Fibroblast of peridontal ligament (primary cell): ENCODE data around the gene MED27.

Experiments
- DNase-seq: peaks from one replicate; pipeline ENCODE4 v3.0.0-alpha.2; 2010; ENCODE audit errors: extremely low read depth

The MED27 gene

DNA sequence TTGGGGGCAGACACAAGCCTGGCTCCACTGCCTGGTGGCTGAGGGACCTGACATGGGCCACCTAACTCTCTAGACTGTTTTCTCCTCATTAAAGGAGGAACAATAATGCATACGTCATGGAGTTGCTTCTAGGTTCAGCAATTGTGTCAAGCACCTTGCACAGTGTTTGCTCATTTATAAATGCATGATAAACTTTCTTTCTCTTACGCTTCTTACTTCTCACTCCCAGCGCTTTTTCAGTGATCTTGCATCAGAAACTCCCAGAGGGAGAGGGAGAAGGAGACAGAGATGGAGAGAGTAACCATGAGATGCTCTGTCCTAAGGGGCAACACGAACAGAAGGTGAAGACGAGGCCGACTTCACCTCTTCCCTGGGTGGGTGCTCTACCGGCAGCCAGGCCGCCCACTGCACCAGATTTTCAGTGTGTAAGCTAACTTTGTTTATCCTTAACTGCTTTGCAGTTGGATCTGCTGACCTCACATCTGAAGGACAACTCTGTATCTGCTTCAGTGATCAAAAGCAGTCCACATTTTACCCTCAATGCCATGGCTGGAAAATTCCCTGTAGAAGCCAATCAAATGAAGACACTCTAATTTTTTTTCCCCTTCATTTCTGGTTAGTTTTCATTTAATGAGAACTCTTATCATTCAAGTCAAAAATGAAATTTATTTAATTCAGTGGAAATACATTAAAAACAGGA, 35.3 kb downstream of the MED27 start:
- peak; percentile 20 for DNase-seq

DNA sequence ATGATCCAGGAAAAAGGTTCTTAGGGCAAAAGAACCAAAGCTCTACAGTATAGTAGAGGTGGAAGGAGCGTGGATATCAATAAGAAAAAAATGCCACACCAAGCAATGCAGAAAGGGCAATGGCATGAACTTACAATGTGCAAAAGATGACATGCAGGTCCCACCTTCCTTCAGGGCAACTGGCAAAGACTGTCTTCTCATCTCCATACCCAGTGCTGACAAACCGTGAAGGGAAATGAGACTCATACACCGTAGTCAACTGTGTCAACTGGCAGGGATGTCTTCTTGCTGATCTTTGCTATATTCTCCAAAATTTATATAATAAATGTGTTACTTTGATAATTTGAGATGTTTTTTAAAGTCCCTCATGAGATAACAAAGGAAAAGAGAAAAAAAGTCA, 36.0 kb downstream of the MED27 start:
- DNase-seq, result no peak

DNA sequence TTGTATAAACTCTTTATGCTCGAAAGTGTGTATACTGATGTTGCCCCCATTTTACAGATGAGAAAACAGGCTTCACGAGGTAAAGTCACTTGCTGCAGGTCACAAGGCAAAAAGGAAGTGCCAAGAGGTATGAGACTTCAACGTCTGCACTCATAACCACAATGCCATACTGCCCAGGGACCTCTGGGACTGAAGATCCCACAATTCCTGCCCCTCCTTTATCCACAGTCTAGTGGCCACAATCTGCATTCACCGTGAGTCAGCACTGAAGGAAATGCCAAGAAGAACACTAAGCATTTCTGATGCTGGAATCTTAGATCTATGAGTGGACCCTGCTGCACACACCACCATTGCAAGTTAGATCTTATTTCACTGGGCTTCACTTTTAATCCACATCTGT, 37.3 kb downstream of the MED27 start:
- DNase-seq, result peak; percentile 98

DNA sequence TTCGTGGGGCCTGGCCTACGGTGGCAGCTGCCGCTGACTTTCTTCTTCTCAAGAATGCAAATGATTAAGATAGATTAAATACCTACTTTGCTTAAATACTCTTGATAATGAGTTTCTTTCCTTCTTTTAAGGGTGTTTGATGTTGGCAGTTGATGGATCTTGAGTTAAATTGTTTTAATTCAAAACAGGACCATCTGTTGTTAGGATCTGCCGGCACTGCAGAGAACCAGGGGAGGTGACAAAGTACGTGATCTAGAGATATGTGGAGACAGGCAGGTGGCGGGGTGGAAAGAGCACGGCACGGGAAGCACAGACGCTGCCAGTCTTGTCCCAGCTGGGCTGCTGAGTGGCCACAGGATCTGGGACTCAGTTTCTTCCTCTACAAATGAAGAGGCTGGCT, 37.9 kb downstream of the MED27 start:
- no peak for DNase-seq

DNA sequence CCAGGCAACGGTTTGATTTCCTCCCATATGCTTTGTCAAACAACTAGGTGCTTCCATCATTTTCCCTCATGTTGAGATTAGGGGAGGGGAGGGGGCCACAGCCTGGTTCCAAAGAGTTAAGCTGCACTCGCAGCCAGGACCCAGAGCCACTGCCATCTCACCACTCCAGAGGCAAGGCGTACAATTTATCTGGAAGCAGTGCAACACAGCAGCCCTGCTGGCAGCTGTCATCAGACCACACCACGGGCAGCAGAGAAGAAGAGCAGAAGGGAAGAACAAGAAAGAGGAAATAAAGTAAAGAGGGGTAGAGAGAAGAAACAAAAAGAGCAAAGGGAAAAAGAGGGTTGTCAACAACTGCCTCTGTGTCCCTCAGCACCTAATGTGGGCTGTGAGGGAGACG, 38.9 kb downstream of the MED27 start:
- no peak for DNase-seq

GRCh38 chr9:132040246-132040645, 39.4 kb downstream of the MED27 start:
- no peak for DNase-seq

- no peak for DNase-seq
Measured at GRCh38 chr9:132039284-132039683, 40.4 kb downstream of the MED27 start.

GRCh38 chr9:132037458-132037857, 42.2 kb downstream of the MED27 start:
- DNase-seq, result no peak

- no peak for DNase-seq
Measured at GRCh38 chr9:132036521-132036920, 43.1 kb downstream of the MED27 start.

DNA sequence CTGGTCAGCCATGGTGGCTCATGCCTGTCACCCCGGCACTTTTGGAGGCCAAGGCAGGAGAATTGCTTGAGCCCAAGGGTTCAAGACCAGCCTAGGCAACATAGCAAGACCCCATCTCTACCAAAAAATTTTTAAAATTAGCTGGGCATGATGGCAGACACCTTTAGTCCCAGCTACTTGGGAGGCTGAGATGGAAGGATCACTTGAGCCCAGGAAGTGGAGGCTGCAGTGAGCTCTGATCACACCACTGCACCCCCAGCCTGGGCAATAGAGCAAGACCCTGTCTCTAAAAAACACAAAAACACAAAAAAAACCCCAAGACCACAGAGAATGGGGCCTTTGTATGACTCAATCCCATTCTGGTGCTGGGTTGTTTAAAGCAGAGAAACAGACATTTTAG, 44.0 kb downstream of the MED27 start:
- DNase-seq, result no peak

- DNase-seq, result no peak
Measured at GRCh38 chr9:132032238-132032950, 47.3 kb downstream of the MED27 start.

DNA sequence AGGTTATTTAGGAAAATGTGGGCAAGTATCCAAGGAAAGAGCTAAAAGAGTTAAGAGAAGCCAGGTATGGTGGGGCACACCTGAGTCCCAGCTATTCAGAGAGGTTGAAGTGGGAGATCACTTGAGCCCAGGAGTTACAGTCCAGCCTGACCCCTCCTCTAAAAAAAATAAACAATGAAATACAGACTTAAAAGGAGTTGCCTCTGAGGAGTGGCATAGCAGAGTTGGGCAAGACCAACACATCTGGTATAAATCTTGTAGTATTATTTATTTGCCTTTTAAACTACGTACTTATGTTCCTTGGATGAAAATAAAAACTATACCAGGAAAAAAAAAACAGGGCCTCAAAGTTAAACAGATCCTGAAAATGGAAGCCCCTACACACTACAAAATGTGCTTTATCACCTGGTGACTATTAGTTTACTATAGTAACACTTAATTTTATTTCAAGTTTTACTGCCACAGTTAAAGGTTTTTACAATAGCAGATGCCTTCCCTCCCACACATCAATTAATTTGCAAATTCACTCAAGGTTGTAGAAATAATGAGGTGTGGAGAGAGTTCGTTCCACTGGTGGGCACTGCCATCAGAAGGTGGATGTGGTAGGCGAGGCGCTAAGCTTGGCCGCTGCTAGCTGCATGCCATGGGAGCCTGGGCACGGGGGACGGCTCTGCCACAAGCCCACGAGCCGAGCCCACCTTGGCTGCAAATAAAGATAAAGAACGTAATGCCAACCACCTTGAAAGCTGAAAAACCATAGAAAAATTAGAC, 48.0 kb downstream of the MED27 start:
- peak; percentile 70 for DNase-seq

DNA sequence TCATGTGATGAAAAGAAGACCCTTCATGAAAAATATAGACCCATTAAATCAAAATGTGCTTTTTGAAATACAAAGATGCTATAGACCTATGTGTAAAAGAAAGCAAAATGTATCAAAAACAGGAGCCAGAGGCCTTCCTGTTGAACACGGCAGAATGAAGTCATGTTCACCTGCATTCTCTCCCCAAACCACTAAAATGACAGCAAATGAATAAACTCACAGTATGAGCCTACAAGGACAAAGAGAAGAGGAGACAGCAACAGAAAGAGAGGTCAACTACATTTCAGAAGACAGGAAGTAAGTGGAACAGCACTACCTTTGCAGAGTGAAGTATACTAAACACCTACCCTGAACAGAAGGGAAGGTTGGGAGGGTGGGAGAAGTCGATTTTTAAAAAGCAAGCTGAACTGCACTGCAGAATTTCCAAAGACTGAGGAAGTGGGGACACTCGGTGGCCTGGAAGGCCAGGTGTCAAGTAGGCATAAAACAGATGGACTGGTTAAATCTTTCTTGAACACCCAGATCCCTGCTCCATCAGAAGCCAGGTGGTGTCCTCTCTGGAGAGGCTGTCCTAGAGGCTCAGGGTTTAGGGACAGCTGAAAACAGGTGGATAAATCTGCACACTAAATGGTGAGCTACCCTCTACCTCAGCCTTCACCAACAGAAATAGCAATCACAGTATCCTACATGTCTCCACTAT, 48.9 kb downstream of the MED27 start:
- DNase-seq, result no peak

GRCh38 chr9:132027752-132028663, 51.7 kb downstream of the MED27 start:
- DNase-seq, result peak; percentile 18

DNA sequence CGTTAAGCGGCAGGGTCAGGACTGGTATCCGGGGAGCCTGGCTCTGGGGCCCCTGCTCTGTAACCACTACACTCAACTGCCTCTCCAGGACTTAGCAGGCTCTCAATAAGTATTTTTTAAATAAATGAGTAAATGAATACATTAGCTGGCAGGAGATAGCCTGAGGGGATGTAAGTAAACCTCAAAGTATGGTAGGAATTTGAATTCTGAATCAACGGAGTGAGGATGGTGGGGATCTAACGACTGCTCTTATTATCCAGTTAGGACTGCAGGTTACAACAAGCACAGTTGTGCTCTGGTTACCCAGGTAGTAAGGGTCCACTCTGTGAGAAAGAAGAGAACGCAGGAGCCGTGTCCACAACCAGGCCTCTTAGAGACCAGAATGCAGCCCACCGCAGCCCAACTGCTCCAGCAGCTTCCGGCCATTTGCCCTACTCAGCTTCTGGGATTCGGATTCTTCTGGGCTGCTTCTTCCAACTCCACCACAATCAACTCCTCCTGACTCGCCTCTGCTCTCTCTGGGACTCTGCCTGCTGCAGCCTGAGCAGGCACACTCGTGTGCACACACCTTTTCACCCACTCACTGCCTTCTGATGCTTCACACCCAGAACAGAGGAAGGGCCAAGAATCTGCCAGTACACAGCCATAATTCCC, 52.6 kb downstream of the MED27 start:
- peak; percentile 41 for DNase-seq

DNA sequence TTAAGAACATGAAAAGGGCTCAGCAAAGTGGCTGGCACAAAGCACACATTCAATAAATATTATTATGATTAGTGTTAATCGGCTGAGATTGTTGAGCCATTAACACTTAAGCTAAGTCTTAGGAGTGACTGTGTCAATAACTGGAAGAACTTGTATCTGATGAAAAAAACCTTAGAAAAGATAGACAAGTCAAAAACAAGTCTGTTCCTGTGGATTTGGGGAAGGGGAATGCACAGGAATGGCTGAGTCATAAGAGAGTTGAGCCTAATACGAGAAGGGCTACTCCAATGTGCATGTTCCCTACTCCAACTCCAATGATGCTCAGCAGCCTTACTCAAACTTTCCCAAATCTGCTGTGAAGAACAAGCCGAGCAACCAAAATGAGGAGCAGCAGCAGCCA, 53.9 kb downstream of the MED27 start:
- no peak for DNase-seq

- no peak for DNase-seq
Measured at GRCh38 chr9:132024589-132024988, 55.1 kb downstream of the MED27 start.

DNA sequence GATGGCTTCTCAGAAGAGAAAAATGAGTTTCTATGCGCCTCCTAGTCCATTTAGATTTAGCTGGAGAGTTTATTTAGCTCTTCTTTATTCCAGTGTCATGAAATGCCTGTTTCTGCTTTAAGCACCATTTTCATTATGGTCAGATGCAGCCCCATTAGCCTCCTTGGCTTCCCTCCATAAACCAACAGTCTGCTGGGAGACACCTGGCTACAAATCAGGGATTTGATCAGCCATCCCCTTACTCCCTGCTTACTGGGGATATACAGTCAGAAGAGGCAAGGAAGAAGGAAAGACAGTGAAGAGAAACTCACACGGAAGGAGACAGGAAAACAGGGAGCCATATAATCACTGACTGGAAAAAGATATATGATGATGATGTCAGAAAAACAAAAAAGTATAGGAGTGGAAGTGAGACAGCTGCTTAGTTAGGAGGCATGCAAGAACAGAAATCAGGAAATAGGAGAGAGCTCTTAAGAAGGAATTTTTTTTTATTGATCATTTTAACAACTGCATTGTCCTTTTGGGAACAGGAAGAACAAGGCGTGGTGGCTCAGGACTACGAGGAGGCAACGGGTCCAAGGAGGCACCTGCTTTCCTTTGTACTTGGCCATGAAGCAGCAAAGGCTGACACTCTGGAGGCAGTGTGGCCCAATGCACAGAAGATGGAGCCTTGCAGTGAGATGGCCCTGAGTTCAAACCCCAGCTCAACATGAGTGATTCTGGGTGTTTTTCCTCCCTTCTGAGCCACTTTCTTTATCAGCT, 56.1 kb downstream of the MED27 start:
- peak; percentile 16 for DNase-seq

DNA sequence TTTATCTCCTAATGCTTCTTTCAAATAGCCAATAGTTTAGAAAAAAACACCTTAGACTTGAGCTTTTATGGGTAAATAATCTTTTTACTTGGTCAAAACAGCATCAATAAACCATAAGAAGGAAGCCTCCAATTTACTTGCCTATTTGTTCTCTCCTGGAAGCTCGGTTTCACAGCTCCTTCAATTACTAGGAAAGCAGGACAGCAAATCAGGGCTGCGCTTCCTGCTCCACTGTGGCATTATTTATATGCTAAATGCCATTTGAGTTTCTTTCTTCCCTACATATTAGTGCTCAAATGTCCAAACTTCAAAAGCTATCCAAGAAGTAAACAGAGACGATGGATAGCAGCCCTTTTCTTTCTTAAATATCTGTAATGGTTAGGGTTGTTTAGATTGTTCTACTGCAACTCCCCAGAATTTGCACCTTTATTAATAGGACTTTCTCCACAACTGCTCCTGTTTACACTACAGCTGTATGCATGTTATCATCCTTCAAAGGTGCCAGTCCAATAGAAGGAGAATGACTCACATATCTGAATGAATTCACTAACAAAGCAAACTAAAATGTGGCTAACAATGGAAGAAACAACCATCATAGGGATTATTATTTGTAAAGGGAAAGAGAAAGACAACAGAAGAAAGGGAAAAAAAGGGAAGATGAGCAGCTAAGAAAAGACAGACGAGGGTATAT, 58.7 kb downstream of the MED27 start:
- DNase-seq, result no peak
